Type B pancreatic cell (in vitro differentiated cells): Measurements from ENCODE around the gene ATL3. TPM values are rescaled to one million over a fixed set of nuclear protein-coding genes. Genes with fewer than 3 reads are reported as not detected.
"Not testable (repeated sequence)": the region's sequence is repeated elsewhere in the genome, so short reads cannot be mapped to it uniquely, and the experiment has no call there.

ENCODE experiments used
- DNase-seq: peaks from one replicate; pipeline ENCODE4 v3.0.0; 2021; ENCODE audit warnings: mixed read lengths; ENCODE audit not compliant: unreplicated experiment; ENCODE audit errors: extremely low spot score
- H3K27ac Mint-ChIP-seq: 2 replicates; pipeline ENCODE4 v1.8.0; 2021; ENCODE audit warnings: mild to moderate bottlenecking, mixed read lengths
- H3K27me3 Mint-ChIP-seq: 2 replicates; pipeline ENCODE4 v1.8.0; 2021; ENCODE audit warnings: mixed read lengths
- H3K36me3 Mint-ChIP-seq: 2 replicates; pipeline ENCODE4 v1.8.0; 2021; ENCODE audit warnings: mixed read lengths
- H3K4me1 Mint-ChIP-seq: one replicate; pipeline ENCODE4 v1.8.0; 2021; ENCODE audit warnings: mixed read lengths; ENCODE audit not compliant: unreplicated experiment
- H3K4me3 Mint-ChIP-seq: 2 replicates; pipeline ENCODE4 v1.8.0; 2021; ENCODE audit warnings: mild to moderate bottlenecking, mixed read lengths
- H3K9me3 Mint-ChIP-seq: 2 replicates; pipeline ENCODE4 v1.8.0; 2021; ENCODE audit warnings: mixed read lengths
- total RNA-seq: library from RNA; stranded (reverse); gene quantifications from 2 replicates; pipeline ENCODE4 v1.2.1, GENCODE V29; 2021; ENCODE audit warnings: low replicate concordance
- TF ChIP-seq, protein P1 (sequence below): fragments of 200-600 bp; sonication (generic); conservative IDR thresholded peaks from 2 replicates; pipeline ENCODE4 v1.5.0; 2021; ENCODE audit warnings: antibody characterized with exemption, mild to moderate bottlenecking

Gene ATL3
- total RNA-seq, 1 donor from 2014 or later: 21.6 TPM

DNA sequence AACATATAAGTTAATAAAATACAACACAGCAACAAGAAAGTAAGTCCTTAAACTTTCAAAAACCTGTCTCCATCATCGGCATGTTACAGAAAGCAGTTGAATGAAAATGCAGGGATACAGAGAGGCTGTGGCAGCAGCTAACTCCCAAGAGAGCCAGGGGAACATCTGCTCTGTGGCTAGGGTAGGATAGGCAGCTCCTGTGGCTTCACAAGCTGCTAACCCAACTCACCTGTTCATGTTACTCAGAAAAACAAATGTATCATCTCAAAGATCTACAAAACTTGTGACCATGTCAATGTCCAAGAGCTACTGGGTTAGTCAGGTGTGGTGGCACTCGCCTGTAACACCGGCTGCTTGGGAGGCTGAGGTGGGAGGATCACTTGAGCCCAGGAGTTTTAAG is 41.8 kb downstream of the ATL3 start:
- Mint-ChIP-seq H3K36me3 (peaks cover 28% of the 10 kb centered on the region), H3K9me3 (no peaks in the 10 kb centered on the region), H3K27ac (no peak overlapping the region), H3K4me1 (no peaks in the 10 kb centered on the region), H3K4me3 (no peak overlapping the region), H3K27me3 (no peaks in the 10 kb centered on the region)
- no peak for DNase-seq
- TF ChIP-seq, protein P1, sequence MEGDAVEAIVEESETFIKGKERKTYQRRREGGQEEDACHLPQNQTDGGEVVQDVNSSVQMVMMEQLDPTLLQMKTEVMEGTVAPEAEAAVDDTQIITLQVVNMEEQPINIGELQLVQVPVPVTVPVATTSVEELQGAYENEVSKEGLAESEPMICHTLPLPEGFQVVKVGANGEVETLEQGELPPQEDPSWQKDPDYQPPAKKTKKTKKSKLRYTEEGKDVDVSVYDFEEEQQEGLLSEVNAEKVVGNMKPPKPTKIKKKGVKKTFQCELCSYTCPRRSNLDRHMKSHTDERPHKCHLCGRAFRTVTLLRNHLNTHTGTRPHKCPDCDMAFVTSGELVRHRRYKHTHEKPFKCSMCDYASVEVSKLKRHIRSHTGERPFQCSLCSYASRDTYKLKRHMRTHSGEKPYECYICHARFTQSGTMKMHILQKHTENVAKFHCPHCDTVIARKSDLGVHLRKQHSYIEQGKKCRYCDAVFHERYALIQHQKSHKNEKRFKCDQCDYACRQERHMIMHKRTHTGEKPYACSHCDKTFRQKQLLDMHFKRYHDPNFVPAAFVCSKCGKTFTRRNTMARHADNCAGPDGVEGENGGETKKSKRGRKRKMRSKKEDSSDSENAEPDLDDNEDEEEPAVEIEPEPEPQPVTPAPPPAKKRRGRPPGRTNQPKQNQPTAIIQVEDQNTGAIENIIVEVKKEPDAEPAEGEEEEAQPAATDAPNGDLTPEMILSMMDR: no peak

DNA sequence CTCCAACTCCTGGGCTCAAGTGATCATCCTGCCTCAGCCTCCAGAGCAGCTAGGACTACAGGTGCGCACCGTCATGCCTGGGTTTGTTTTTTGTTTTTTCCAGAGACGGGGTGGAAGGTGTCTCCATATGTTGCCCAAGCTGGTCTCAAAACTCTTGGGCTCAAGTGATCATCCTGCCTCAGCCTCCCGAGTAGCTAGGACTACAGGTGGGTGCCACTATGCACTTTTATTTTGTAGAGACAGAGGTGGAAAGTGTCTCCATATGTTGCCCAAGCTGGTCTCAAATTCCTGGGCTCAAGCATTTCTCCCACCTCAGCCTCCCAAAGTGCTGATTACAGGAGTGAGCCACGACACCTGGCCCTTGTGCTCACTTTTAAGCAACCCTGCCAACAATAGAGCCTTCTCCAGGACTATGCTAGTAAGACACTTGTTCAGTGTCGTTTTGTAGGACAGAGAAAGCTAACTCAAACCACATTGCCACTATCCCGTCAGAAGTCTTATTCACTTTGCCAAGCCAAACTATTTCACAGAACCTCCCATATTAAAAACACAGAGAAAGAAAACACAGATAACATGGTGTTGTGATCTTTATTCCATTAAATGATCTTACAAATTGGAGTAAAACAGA is 47.5 kb downstream of the ATL3 start:
- no peaks in the 10 kb centered on the region for H3K27me3 Mint-ChIP-seq
- peaks cover 22% of the 10 kb centered on the region for H3K4me1 Mint-ChIP-seq
- H3K36me3 Mint-ChIP-seq: peaks cover 4% of the 10 kb centered on the region
- TF ChIP-seq, protein P1: no peak
- H3K9me3 Mint-ChIP-seq: no peaks in the 10 kb centered on the region
- peak overlapping the region; percentile 3 for H3K27ac Mint-ChIP-seq
- no peak for DNase-seq
- no peak overlapping the region for H3K4me3 Mint-ChIP-seq

DNA sequence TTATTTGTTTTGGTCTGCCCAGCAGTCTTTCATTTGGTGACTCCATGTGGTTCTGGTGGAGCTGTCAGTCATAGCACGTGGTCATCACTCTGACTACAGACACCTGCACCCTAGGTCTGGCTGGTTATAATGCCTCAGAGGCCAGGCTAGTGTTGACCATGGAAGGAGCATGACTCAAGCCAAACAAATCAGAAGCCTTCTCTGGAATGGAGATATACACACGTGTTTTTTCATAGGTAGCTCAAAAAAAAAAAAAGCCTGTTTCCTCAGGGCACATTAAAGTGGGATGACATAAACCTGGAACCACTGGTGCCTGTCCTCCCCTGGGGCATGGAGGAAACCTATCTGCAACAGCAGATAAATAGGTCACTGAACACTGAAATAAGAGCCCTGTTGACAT is 48.9 kb downstream of the ATL3 start:
- Mint-ChIP-seq H3K4me1 (peaks cover 27% of the 10 kb centered on the region), H3K4me3 (no peak overlapping the region), H3K36me3 (no peaks in the 10 kb centered on the region), H3K27me3 (no peaks in the 10 kb centered on the region), H3K27ac (peak overlapping the region; percentile 59), H3K9me3 (no peaks in the 10 kb centered on the region)
- no peak for DNase-seq
- TF ChIP-seq, protein P1: no peak

DNA sequence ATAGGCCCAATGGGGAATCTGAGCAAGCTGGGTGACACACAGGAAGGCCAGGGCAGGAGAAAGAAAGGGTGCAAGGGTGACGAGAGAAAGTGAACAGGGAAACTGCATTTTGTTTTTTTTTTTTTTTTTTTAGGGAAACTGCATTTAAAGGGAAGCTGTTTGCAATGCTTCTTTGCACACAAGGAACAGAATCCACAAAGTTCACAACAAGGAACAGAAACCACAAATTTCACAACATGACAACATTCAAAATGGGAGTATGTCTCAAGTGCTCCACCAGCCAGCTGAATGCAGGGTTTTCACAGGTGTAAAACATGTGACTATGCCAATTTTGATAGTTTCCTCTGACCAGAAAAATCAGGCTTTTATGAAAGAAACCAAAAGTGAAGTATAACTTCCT is 50.1 kb downstream of the ATL3 start:
- Mint-ChIP-seq H3K27ac (no peak overlapping the region), H3K4me3 (no peak overlapping the region), H3K36me3 (no peaks in the 10 kb centered on the region), H3K9me3 (no peaks in the 10 kb centered on the region), H3K27me3 (peaks cover 1% of the 10 kb centered on the region), H3K4me1 (peaks cover 27% of the 10 kb centered on the region)
- no peak for DNase-seq
- TF ChIP-seq, protein P1: no peak

DNA sequence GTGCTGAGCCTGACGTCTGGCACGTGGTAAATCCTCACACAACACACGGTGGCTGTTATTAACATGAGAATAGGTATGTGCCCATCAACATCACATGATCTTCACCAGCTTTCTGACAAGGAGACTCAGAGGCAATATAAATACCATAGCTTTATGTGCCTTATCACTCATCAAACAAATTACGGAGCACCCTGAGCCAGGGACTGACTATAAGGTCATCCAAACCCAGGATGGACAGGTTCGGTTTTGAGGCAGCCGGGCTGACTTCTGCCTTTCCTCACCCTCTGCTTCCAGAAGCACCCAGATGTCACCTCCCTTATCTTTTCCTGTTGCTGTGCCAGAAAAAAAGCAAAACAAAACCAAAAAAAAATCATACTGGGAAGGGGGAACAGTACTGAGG is 51.2 kb downstream of the ATL3 start:
- H3K9me3 Mint-ChIP-seq: no peaks in the 10 kb centered on the region
- H3K36me3 Mint-ChIP-seq: no peaks in the 10 kb centered on the region
- H3K4me3 Mint-ChIP-seq: no peak overlapping the region
- peaks cover 3% of the 10 kb centered on the region for H3K27me3 Mint-ChIP-seq
- no peak for DNase-seq
- H3K4me1 Mint-ChIP-seq: peaks cover 27% of the 10 kb centered on the region
- no peak overlapping the region for H3K27ac Mint-ChIP-seq
- TF ChIP-seq, protein P1: no peak

DNA sequence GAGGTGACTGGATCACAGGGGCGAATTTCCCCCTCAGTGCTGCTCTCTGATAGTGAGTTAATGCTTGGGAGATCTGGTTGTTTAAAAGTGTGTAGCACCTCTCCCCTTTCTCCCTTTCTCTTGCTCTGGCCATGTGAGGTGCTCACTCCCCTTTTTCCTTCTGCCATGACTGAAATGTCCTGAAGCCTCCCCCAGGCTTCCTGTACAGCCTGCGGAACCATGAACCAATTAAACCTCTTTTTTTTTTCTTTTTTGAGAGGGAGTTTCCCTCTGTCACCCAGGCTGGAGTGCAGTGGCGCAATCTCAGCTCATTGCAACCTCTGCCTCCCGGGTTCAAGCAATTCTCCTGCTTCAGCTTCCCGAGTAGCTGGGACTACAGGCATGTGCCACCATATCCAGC is 53.5 kb downstream of the ATL3 start:
- not testable (repeated sequence) for H3K4me3 Mint-ChIP-seq, H3K36me3 Mint-ChIP-seq, DNase-seq, H3K9me3 Mint-ChIP-seq, H3K27ac Mint-ChIP-seq
- peaks cover 19% of the 10 kb centered on the region for H3K4me1 Mint-ChIP-seq
- peaks cover 10% of the 10 kb centered on the region for H3K27me3 Mint-ChIP-seq
